Ovary (tissue), 9 donors: ENCODE results near the gene KCND1. TPM values are rescaled to one million over a fixed set of nuclear protein-coding genes. Genes with fewer than 3 reads are reported as not detected.
"Not testable (repeated sequence)": the region's sequence is repeated elsewhere in the genome, so short reads cannot be mapped to it uniquely, and the experiment has no call there.

Experiments used
- DNase-seq, 5 donors: peaks; one replicate each; pipeline ENCODE4 v3.0.0-alpha.2; 2019 to 2020
- H3K27ac ChIP-seq, 2 donors: fragments of 200-600 bp; one replicate each; pipeline versions ENCODE4 v1.5.1 to v1.8.0; 2019 to 2022
- H3K27me3 ChIP-seq: fragments of 200-600 bp; one replicate; pipeline ENCODE4 v1.8.0; 2022
- H3K36me3 ChIP-seq: fragments of 200-600 bp; sonication (generic); one replicate; pipeline ENCODE4 v1.5.1; 2019
- H3K4me1 ChIP-seq: one replicate; pipeline ENCODE4 v1.8.1; 2013; ENCODE audit warnings: mild to moderate bottlenecking, moderate library complexity; ENCODE audit not compliant: insufficient read depth
- H3K4me3 ChIP-seq: fragments of 200-600 bp; sonication (generic); one replicate; pipeline ENCODE4 v1.5.1; 2017
- H3K9me3 ChIP-seq, 2 donors: fragments of 200-600 bp in 1 of 2; sonication (generic) in 1 of 2; one replicate each; pipeline versions ENCODE4 v1.5.1 to v1.8.1; 2013 to 2019; ENCODE audit warnings: mild to moderate bottlenecking in 1 of 2, moderate library complexity in 1 of 2
- EP300 ChIP-seq: sonication (generic); formaldehyde crosslinking; IDR thresholded peaks from one replicate; pipeline ENCODE4 v1.6.1; 2017; ENCODE audit warnings: antibody characterized with exemption
- POLR2A ChIP-seq: fragments of 450-650 bp; IDR thresholded peaks from one replicate; pipeline ENCODE4 v1.6.1; 2017; ENCODE audit warnings: antibody characterized with exemption, mild to moderate bottlenecking, moderate library complexity
- WGBS, 3 donors: extraction: QIAGEN DNeasy Blood & Tissue Kit in 1 of 3; methylation state at CpG; one replicate each; pipeline versions ENCODE4 v1.1.5 to v1.1.7; 2013 to 2017; 5-methylcytosine and 5-hydroxymethylcytosine counted together
- intact Hi-C, 4 donors: fragments of 100-400 bp; cut with DNase I; formaldehyde crosslinking; loops; one replicate each; pipeline versions ENCODE4 v1.11.0 to v1.15.1; 2022 to 2023
- polyA plus RNA-seq, 2 donors: library from polyadenylated mRNA; stranded (reverse); fragments of 200-250 nt in 1 of 2; fragments of 350-450 nt in 1 of 2; fragmentation: Illumina TruSeq in 1 of 2; extraction: RNeasy Lipid Tissue Mini Kit (QIAGEN cat#74804) in 1 of 2; gene quantifications; one replicate each; pipeline ENCODE4 v1.2.3, GENCODE V29; 2013 to 2014
- total RNA-seq, 7 donors: library from RNA; depleted of rRNA in 2 of 7; stranded (reverse); fragments of >200 nt in 2 of 7; fragmentation: NEBNext Ultra II Directional in 3 of 7; extraction: Animal tissue kit (Norgen Biotek cat#: 25700) in 3 of 7; gene quantifications; one replicate each; pipeline versions ENCODE4 v1.1.0 to v1.2.4, GENCODE V29; 2016 to 2023
- TF ChIP-seq, protein P1 (sequence below), 3 donors: fragments of 450-650 bp in 2 of 3; fragments of 200-600 bp in 1 of 3; IDR thresholded peaks; one replicate each; pipeline versions ENCODE4 v1.5.1 to v1.8.0; 2016 to 2022; ENCODE audit warnings: antibody characterized with exemption in 3 of 3, mild to moderate bottlenecking in 1 of 3
- donor health status: DM: no; HTN: no; CAD: no; lungs with moderate emphysema.
- donor health status: DM: no; HTN: no; CAD: no.
- donor health status: Bipolar disorder and iron deficiency.
- donor health status: DM: yes; HTN: yes; CAD: no.
- donor health status: DM: no; HTN: no; CAD: no.
- donor health status: DM: yes; HTN: yes; CAD: no.

Gene KCND1
- total and polyA plus RNA-seq, 9 donors = 0.76 to 4.6 (median 2.0) TPM

DNA sequence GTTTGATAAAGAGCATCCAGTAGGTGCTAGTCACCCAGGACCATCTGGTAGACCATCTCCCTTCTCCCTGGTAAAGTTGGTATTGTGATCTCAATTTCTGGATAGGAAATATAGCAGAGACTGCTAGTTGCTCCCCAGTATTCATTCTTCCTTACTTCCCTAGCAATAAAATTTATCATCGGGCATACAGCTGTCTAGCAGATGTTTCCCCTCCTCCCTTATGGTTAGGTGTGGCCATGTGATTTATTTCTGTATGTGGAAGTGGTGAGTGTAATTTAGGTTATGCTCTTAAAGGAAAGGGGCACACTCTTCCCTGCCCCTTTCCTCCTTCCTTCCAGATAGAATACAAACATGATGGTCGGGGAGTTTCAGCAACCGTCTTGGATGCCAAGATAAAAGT is 12.3 kb upstream of the KCND1 start:
- WGBS, 3 donors = 83 to 88% (median 87%) methylated on average over 3 of the region's 3 CpGs
- no peaks in the 10 kb centered on the region for H3K36me3 ChIP-seq

GRCh38 chrX:48983081-48983480 is 11.4 kb upstream of the KCND1 start:
- Histone ChIP-seq H3K27me3 (no peaks in the 10 kb centered on the region), H3K9me3 (no peaks in the 10 kb centered on the region), H3K4me1 (no peaks in the 10 kb centered on the region), H3K36me3 (no peaks in the 10 kb centered on the region), H3K27ac (no peak overlapping the region), H3K4me3 (no peak overlapping the region)
- no peak for TF ChIP-seq EP300
- TF ChIP-seq POLR2A = no peak
- TF ChIP-seq, protein P1, sequence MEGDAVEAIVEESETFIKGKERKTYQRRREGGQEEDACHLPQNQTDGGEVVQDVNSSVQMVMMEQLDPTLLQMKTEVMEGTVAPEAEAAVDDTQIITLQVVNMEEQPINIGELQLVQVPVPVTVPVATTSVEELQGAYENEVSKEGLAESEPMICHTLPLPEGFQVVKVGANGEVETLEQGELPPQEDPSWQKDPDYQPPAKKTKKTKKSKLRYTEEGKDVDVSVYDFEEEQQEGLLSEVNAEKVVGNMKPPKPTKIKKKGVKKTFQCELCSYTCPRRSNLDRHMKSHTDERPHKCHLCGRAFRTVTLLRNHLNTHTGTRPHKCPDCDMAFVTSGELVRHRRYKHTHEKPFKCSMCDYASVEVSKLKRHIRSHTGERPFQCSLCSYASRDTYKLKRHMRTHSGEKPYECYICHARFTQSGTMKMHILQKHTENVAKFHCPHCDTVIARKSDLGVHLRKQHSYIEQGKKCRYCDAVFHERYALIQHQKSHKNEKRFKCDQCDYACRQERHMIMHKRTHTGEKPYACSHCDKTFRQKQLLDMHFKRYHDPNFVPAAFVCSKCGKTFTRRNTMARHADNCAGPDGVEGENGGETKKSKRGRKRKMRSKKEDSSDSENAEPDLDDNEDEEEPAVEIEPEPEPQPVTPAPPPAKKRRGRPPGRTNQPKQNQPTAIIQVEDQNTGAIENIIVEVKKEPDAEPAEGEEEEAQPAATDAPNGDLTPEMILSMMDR (IDR thresholded peaks at IDR 0.05) = no peak
- DNase-seq = no peak
- WGBS, 3 donors = 83 to 88% (median 86%) methylated on average over 17 of the region's 17 CpGs
- intact Hi-C loops = no loop called here

More for the DNA sequence above, 12.3 kb upstream of the KCND1 start:
- Histone ChIP-seq H3K4me3 (no peak overlapping the region), H3K27ac (no peak overlapping the region), H3K9me3 (no peaks in the 10 kb centered on the region), H3K4me1 (no peaks in the 10 kb centered on the region), H3K27me3 (no peaks in the 10 kb centered on the region)
- no peak for DNase-seq
- intact Hi-C loops = no loop called here
- TF ChIP-seq EP300 (no peak), POLR2A (no peak)
- TF ChIP-seq, protein P1 (IDR thresholded peaks at IDR 0.05) = no peak

- TF ChIP-seq, protein P1 (IDR thresholded peaks at IDR 0.05) = no peak
- TF ChIP-seq POLR2A (no peak), EP300 (no peak)
- Histone ChIP-seq H3K27ac (no peak overlapping the region), H3K4me1 (no peaks in the 10 kb centered on the region), H3K36me3 (no peaks in the 10 kb centered on the region), H3K4me3 (no peak overlapping the region), H3K9me3 (no peaks in the 10 kb centered on the region), H3K27me3 (no peaks in the 10 kb centered on the region)
- 72 to 81% (median 80%) methylated on average over 10 of the region's 10 CpGs for WGBS, 3 donors
- intact Hi-C loops = no loop called here
- DNase-seq = no peak
Observed at GRCh38 chrX:48981178-48981577, 9.5 kb upstream of the KCND1 start.

- H3K4me3 ChIP-seq, H3K27me3 ChIP-seq, H3K27ac ChIP-seq, intact Hi-C loops, H3K36me3 ChIP-seq, H3K9me3 ChIP-seq, H3K4me1 ChIP-seq, DNase-seq: not testable (repeated sequence)
- WGBS, 3 donors = 63 to 80% (median 79%) methylated on average over 10 of the region's 10 CpGs
Observed at GRCh38 chrX:48980341-48980740, 8.7 kb upstream of the KCND1 start.

DNA sequence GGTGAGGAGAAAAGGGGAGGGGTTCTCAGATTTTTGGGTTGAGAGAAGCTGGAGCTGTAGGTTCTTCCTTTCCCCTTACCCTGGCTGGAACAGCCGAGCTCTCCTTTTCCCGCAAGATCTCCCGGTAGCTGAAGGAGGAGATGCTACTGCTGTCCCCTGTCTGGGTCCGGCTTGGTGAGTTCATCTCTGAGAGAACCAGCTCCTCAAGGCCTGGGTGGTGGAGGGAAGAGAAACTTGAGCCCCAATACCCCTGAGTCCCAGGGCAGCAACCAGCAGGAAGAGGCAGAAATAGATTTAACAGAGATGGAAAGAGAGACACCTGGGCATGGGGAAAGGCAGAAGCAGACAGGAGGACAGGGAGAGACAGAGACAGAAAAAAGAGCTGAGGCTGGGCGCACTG is 6.6 kb upstream of the KCND1 start:
- Histone ChIP-seq H3K4me3 (no peak overlapping the region), H3K27me3 (no peaks in the 10 kb centered on the region), H3K4me1 (no peaks in the 10 kb centered on the region), H3K36me3 (no peaks in the 10 kb centered on the region), H3K27ac (no peak overlapping the region), H3K9me3 (no peaks in the 10 kb centered on the region)
- intact Hi-C loops = no loop called here
- 85 to 88% (median 87%) methylated on average over 5 of the region's 5 CpGs for WGBS, 3 donors
- DNase-seq = no peak
- no peak for TF ChIP-seq EP300
- TF ChIP-seq POLR2A = no peak
- TF ChIP-seq, protein P1 (IDR thresholded peaks at IDR 0.05) = no peak
